ENCODE measurements around the gene HTR5A.
"Not testable (repeated sequence)": the region's sequence is repeated elsewhere in the genome, so short reads cannot be mapped to it uniquely, and the experiment has no call there.

The HTR5A gene

DNA sequence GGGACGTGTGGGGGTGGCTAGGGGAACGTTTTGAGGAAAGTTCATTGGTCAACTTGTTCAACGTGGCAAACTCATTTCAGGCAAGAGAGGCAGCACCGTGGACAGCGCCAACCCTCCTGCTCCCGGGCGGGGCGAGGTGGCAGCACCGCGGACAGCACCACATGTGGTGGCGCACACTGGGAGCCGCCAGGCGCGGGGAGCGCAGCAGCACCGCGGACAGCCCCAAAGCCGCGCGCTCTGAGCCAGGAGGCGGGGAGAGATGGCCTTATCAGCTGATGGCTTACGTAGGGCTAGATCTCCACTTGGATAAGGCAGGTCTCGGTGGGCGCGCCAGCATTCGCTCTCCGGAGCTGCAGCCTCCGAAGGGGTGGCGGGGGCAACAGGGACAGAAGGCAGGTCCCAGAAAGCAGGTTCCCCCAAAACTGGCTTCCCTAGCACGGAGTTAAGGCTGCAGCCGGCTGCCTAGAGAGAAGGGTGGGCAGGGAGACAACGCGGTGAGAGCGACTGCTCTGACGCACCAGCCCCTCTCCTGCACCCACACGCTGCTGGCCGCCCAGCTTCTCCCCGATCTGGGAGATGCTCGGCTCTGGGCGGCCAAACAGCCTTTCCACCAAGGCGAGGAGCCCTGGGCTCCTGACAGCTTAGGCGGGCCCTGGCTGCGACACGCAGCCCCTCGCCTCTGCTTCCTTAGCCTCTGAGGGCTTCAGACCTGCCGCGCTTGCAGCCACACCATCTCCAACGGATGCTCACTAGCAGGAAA, at the start of gene HTR5A:
Gene HTR5A, plus strand, starts transcription at position 333 of the 760 bp plus-strand sequence. CDS start 576 bp downstream, outside the sequence.
- DNase-seq (ENCODE audit: low spot score), result peak; percentile 88

GRCh38 chr7:155020996-155021395, 49.1 kb upstream of the HTR5A start:
- no peak for DNase-seq (ENCODE audit: low spot score)

DNA sequence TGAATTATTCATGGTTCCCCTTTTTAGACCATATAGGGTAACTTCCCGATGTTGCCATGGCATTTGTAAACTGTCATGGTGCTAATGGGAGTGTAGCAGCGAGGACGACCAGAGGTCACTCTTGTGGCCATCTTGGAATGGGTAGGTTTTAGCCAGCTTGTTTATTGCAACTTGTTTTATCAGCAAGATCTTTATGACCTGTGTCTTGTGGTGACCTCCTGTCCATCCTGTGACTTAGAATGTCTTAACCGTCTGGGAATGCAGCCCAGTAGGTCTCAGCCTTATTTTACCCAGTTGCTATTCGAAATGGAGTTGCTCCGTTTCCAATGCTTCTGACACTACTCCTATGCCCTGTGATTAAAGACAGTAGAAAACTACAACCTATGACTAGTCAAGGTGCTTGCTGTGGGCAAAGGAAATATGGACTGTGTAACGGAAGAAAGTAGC, 48.4 kb upstream of the HTR5A start:
- no peak for DNase-seq (ENCODE audit: low spot score)

DNA sequence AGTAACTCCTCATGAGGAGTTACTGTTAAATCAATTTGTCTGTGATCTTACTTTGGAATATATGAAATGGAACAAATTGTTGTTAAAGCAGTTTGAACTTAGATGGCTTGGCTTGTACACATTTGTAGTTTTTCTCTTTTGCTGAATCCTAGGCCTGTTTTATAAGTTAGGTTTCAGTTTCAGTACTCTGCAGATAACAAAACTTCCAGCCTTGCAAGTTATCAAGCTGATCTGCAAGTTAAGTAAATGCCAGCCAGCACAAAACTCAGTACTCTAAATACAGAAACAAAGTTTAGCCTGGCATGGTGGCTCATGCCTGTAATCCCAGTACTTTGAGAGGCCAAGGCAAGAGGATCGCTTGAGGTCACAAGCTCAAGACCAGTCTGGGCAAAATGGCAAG, 42.2 kb upstream of the HTR5A start:
- no peak for DNase-seq (ENCODE audit: low spot score)

GRCh38 chr7:155032978-155033377, 37.1 kb upstream of the HTR5A start:
- DNase-seq (ENCODE audit: low spot score), result no peak

DNA sequence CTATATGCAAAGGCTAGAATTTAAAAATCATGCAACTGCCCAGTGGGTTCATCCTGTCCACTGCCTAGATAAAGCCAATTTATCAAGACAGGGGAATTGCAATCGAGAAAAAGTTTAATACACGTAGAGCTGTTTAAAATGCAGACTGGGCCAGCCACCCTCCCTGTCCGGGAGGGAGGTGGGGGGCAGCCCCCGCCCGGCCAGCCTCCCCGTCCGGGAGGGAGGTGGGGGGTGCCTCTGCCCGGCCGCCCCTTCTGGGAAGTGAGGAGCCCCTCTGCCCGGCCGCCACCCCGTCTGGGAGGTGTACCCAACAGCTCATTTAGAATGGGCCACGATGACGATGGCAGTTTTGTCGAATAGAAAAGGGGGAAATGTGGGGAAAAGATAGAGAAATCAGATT, 35.6 kb upstream of the HTR5A start:
- not testable (repeated sequence) for DNase-seq (ENCODE audit: low spot score)

DNA sequence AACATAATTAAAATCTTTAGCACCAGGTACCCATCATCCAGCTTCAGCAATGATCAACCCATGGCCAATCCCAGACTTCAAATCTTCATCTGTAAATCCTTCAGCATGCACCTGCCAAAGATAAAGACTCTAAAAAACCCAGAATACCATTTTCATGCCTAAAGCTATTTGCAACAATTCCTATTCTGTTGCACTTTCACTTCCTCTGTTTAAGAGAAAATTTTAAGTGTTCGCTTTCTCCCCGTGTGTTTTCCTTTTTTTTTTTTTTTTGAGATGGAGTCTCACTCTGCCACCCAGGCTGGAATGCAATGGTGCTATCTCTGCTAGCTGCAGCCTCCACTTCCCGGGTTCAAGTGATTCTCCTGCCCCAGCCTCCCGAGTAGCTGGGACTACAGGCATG, 31.8 kb upstream of the HTR5A start:
- DNase-seq (ENCODE audit: low spot score), result no peak

- no peak for DNase-seq (ENCODE audit: low spot score)
Observed at GRCh38 chr7:155043756-155044155, 26.4 kb upstream of the HTR5A start.

DNA sequence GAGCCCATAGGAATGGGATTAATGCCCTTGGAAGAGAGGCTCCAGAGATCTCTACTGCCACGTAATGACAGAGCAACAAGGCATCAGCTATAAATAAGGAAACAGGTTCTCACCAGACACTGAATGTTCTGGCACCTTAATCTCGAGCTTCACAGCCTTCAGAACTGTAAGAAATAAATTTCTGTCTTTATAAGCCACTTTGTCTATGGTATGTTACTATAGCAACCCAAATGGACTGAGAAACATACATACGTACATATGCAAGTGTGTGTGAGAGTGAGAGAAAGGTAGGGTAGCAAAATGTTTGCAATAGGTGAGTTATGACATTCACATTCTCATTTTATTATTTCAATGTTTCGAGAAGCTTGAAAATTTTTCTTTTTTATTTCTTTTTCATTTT, 22.1 kb upstream of the HTR5A start:
- no peak for DNase-seq (ENCODE audit: low spot score)

- no peak for DNase-seq (ENCODE audit: low spot score)
Observed at GRCh38 chr7:155051355-155051754, 18.8 kb upstream of the HTR5A start.

DNA sequence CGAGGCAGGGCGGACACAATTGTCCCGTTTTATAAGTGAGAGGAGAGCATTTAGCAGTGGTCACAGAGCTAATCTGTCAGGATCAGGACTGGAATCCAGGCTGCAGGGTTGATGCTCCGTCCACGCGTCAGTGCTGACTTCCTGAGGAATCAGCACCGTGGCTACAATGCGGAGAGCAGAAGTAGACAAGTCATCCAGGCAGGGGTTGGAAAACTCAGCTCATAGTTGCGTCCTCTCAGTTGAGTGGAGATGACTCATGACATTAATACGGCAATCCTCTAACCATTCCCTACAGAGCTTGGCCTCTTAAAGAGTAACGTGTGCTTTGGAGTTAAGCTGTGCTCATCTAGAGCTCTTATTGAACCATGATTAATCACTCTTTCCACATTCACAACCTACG, 17.1 kb upstream of the HTR5A start:
- no peak for DNase-seq (ENCODE audit: low spot score)

DNA sequence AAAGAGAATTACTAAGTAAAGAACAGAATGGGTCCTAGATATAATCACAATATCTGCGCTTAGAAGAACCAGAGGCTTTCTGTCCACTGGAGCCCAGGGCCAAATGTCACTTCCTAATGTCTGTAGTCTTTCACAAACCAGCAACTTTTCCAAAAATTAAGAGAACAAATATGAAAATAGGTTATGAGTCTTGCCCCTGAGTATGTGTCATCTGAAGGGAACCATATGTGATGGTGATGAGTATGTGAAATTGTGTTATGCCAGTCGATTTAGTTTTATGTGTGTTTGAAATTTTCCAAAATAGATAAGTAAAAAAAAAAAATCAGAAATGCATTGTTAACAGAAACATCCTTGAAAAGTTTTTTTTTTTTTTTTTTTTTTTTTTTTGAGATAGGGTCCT, 15.4 kb upstream of the HTR5A start:
- DNase-seq (ENCODE audit: low spot score), result no peak

- DNase-seq (ENCODE audit: low spot score), result no peak
Observed at GRCh38 chr7:155057076-155057475, 13.0 kb upstream of the HTR5A start.

- DNase-seq (ENCODE audit: low spot score), result no peak
Observed at GRCh38 chr7:155058896-155059295, 11.2 kb upstream of the HTR5A start.

- no peak for DNase-seq (ENCODE audit: low spot score)
Observed at GRCh38 chr7:155059703-155060102, 10.4 kb upstream of the HTR5A start.

DNA sequence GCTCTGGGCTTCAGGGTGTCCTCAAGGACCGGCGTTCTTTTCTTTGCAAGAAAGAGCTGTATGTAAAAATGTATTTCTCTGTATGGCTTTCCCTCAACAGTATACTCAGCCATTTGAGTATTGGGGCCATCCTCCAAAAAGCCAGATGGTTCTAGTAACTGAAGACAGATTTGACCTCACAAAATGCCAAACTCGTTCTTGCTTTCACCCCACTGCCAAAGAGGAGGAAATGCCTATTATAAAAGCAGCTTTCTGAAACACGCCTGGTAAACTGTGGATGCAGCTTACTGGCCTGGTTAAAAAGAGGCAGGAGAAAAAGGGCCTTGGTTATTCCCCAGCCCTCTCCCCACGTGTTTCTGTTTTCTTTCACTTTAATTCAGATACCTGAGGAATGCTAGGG, 7.7 kb upstream of the HTR5A start:
- DNase-seq (ENCODE audit: low spot score), result no peak

GRCh38 chr7:155064186-155064585, 5.9 kb upstream of the HTR5A start:
- DNase-seq (ENCODE audit: low spot score), result no peak

- peak; percentile 85 for DNase-seq (ENCODE audit: low spot score)
Observed at GRCh38 chr7:155066417-155066950, 3.6 kb upstream of the HTR5A start.

GRCh38 chr7:155071121-155071651, 1.1 kb downstream of the HTR5A start:
- no peak for DNase-seq (ENCODE audit: low spot score)

- DNase-seq (ENCODE audit: low spot score), result no peak
Observed at GRCh38 chr7:155071916-155072571, 1.9 kb downstream of the HTR5A start.

DNA sequence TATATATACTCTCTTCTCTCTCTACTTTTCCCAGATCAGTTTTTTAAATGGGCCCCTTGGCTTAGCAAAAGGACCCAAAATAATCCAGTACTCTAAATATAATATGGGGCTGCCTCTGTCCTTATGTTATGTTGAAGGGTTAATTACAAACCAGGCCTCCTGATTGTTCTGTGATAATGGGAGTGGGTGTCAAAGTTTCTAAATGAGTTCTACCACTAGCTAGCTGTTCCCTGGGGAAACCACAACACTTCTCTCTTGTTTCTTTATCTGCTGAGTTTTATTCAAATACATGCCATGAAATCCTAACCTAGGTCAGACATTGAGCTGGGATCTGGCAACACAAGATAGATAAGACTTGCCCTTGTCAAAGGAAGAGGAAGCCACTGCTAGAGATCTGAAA, 3.8 kb downstream of the HTR5A start:
- no peak for DNase-seq (ENCODE audit: low spot score)

DNA sequence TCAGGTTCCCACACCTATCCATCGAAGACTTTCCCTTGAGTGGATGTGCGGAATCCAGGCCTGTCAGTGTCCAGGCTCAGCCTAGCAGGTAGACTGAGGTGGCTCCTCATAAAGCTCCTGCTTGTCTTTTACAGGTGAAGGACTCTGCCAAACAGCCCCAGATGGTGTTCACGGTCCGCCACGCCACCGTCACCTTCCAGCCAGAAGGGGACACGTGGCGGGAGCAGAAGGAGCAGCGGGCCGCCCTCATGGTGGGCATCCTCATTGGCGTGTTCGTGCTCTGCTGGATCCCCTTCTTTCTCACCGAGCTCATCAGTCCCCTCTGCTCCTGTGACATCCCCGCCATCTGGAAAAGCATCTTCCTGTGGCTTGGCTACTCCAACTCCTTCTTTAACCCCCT, 13.9 kb downstream of the HTR5A start:
- DNase-seq (ENCODE audit: low spot score), result no peak

- DNase-seq (ENCODE audit: low spot score), result no peak
Observed at GRCh38 chr7:155084969-155085368, 14.8 kb downstream of the HTR5A start.

All from kidney capillary endothelial cell (primary cell).